HepG2 (cell line): ENCODE measurements around the gene SHBG. TPM values are rescaled to one million over a fixed set of nuclear protein-coding genes. Genes with fewer than 3 reads are reported as not detected.
A peak's percentile ranks its signal among the peaks of the same experiment; 100 is the strongest.

Experiments used
- DMAP1 ChIP-seq: IDR thresholded peaks from 2 replicates; pipeline ENCODE4 v1.6.1; 2016
- GLI4 ChIP-seq: sonication (generic); formaldehyde crosslinking; IDR thresholded peaks from 2 replicates; pipeline ENCODE4 v1.5.1; 2020; ENCODE audit warnings: missing genetic modification reagents, mild to moderate bottlenecking, moderate library complexity, borderline replicate concordance
- KLF15 ChIP-seq: sonication (generic); formaldehyde crosslinking; IDR thresholded peaks from 2 replicates; pipeline ENCODE4 v1.8.1; 2023; ENCODE audit warnings: borderline replicate concordance, mild to moderate bottlenecking, inconsistent platforms, missing genetic modification reagents, mixed read lengths
- MAFK ChIP-seq, 2 experiments: IDR thresholded peaks in 1 of 2; conservative IDR thresholded peaks in 1 of 2; 2 replicates each; pipeline ENCODE4 v1.6.1; 2011; ENCODE audit warnings: improper control_type of control experiment in 2 of 2, low read length in 2 of 2
- MBNL3 ChIP-seq: fragments of 250-450 bp; sonication (Bioruptor Pico); conservative IDR thresholded peaks from 2 replicates; pipeline ENCODE4 v1.8.0; 2022; ENCODE audit warnings: mild to moderate bottlenecking, inconsistent platforms
- NR2F2 ChIP-seq: IDR thresholded peaks from 2 replicates; pipeline ENCODE4 v1.6.1; 2012; ENCODE audit warnings: low read depth, inconsistent platforms, borderline replicate concordance
- REXO4 ChIP-seq: sonication (generic); formaldehyde crosslinking; IDR thresholded peaks from 2 replicates; pipeline ENCODE4 v1.8.0; 2022; ENCODE audit warnings: missing genetic modification reagents, mild to moderate bottlenecking, borderline replicate concordance
- ZC3H13 ChIP-seq: sonication (generic); formaldehyde crosslinking; IDR thresholded peaks from 2 replicates; pipeline ENCODE4 v1.8.1; 2023; ENCODE audit warnings: mild to moderate bottlenecking, missing genetic modification reagents, moderate library complexity
- ZFP36L1 ChIP-seq: sonication (generic); formaldehyde crosslinking; IDR thresholded peaks from 2 replicates; pipeline ENCODE4 v1.8.0; 2022; ENCODE audit warnings: mild to moderate bottlenecking, missing genetic modification reagents, moderate library complexity
- ZNF124 ChIP-seq: sonication (generic); formaldehyde crosslinking; IDR thresholded peaks from 2 replicates; pipeline ENCODE4 v1.4.0; 2020; ENCODE audit warnings: missing genetic modification reagents
- ZNF331 ChIP-seq: sonication (generic); formaldehyde crosslinking; IDR thresholded peaks from 2 replicates; pipeline ENCODE4 v1.4.0; 2020; ENCODE audit warnings: missing genetic modification reagents
- ZNF552 ChIP-seq: sonication (generic); formaldehyde crosslinking; IDR thresholded peaks from 2 replicates; pipeline ENCODE4 v1.9.0; 2022; ENCODE audit warnings: missing genetic modification reagents, mild to moderate bottlenecking, borderline replicate concordance
- ZNF674 ChIP-seq: sonication (generic); formaldehyde crosslinking; IDR thresholded peaks from 2 replicates; pipeline ENCODE4 v1.5.0; 2020; ENCODE audit warnings: low read depth, mild to moderate bottlenecking, missing genetic modification reagents
- ZNF746 ChIP-seq: sonication (generic); formaldehyde crosslinking; IDR thresholded peaks from 2 replicates; pipeline ENCODE4 v1.8.0; 2022; ENCODE audit warnings: mild to moderate bottlenecking, missing genetic modification reagents
- ZNF788 ChIP-seq: sonication (generic); formaldehyde crosslinking; IDR thresholded peaks from 2 replicates; pipeline ENCODE4 v1.5.0; 2020; ENCODE audit warnings: mild to moderate bottlenecking, missing genetic modification reagents, borderline replicate concordance
- ZZZ3 ChIP-seq: sonication (generic); formaldehyde crosslinking; IDR thresholded peaks from 2 replicates; pipeline ENCODE4 v1.4.0; 2020; ENCODE audit warnings: missing genetic modification reagents, mild to moderate bottlenecking, borderline replicate concordance
- polyA plus RNA-seq, 8 experiments: library from polyadenylated mRNA; depleted of rRNA in 3 of 8; stranded (reverse) in 7 of 8; unstranded in 1 of 8; fragments of >200 nt; fragmentation: Illumina TruSeq in 4 of 8; extraction: Trizol in 4 of 8; gene quantifications; 2 replicates each; pipeline versions ENCODE4 v1.2.1 to v1.2.3, GENCODE V29; 2011 to 2016; ENCODE audit warnings: low read depth in 4 of 8, missing spikeins in 1 of 8, mixed read lengths in 1 of 8; ENCODE audit not compliant: insufficient read depth in 1 of 8
- total RNA-seq, 5 experiments: library from RNA; depleted of rRNA; stranded (reverse); fragments of >200 nt; fragmentation: Illumina TruSeq; extraction: Trizol; gene quantifications; 2 replicates each; pipeline ENCODE4 v1.2.3, GENCODE V29; 2016; ENCODE audit warnings: low read depth in 1 of 5
- TF ChIP-seq, protein P1 (sequence below): sonication (generic); formaldehyde crosslinking; IDR thresholded peaks from 2 replicates; pipeline ENCODE4 v1.4.0; 2020; ENCODE audit warnings: missing genetic modification reagents
- TF ChIP-seq, protein P2 (sequence below): sonication (generic); formaldehyde crosslinking; IDR thresholded peaks from 2 replicates; pipeline ENCODE4 v1.9.0; 2021; ENCODE audit warnings: missing genetic modification reagents, borderline replicate concordance
- TF ChIP-seq, protein P3 (sequence below): IDR thresholded peaks from 2 replicates; pipeline ENCODE4 v1.6.1; 2018; ENCODE audit warnings: missing genetic modification reagents, mild to moderate bottlenecking, missing compliant biosample characterization
- TF ChIP-seq, protein P4 (sequence below): sonication (generic); formaldehyde crosslinking; conservative IDR thresholded peaks from 2 replicates; pipeline ENCODE4 v1.8.0; 2022; ENCODE audit warnings: missing genetic modification reagents
- TF ChIP-seq, protein P5 (sequence below): IDR thresholded peaks from 2 replicates; pipeline ENCODE4 v1.6.1; 2012; ENCODE audit warnings: low read depth, low read length, improper control_type of control experiment

SHBG gene
- total and polyA plus RNA-seq, 2 of the 13 experiments (the other 11 are each of a cell fraction or from before 2014, with no cell fraction given): 4.0 to 6.1 TPM

DNA sequence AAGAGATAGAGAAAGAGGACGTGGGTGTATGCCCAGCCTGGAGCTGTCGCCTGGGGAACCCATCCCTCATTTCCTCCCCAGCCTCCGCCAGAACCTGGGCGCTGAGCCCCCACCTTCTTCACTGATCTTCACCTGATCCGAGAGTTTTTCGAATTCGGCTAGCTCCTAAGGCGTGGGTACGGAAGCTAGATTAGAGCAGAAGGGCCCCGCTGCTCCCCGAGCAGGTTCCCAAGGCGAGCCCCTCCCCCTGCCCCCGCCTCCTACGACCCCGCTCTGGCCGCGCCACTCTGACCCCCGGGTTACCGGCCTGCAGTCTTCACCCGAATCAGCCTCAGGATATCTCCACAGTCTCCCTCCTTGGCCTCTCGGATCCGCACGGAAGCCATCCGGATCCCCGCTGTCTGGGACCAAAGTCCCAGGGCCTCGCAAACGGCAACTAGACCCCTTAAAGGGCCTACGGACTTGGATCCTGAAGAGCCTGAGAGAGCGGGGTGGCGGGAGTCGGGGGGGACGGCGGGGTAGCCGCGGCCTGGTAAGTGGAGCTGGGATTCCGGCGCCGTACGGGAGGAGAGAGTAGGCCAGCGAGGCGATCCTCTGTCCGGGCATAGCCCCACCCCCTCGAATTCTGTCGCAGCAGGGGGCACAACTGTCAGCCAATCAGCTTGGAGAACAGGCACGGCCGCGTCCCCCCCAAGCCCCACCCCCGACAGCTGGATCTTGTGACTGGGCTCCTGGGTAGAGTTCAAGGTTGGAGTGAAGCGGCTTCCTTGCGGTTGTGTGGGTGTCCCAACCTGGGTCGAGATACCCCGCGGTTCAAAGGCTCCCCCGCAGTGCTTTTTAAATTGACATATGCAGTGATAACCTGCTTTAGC, 2.4 kb upstream of the SHBG start, which contains the start of gene SAT2 (continued):
- peak; percentile 33; the same call in 1 of the 2 replicates for TF ChIP-seq ZNF331 (CRISPR knock-in tag)
- TF ChIP-seq ZNF788: peak; percentile 54; the same call in 1 of the 2 replicates
- peak; percentile 51 for TF ChIP-seq DMAP1
- no peak for TF ChIP-seq MBNL3
- no peak for TF ChIP-seq ZNF124 (CRISPR knock-in tag)
- no peak for TF ChIP-seq MAFK (conservative IDR thresholded peaks at IDR 0.05 in 1 of 2, IDR thresholded peaks at IDR 0.05 in 1 of 2; ENCODE audit: low read length in 2 of 2)
- TF ChIP-seq ZC3H13 (CRISPR knock-in tag): no peak
- TF ChIP-seq, protein P1, sequence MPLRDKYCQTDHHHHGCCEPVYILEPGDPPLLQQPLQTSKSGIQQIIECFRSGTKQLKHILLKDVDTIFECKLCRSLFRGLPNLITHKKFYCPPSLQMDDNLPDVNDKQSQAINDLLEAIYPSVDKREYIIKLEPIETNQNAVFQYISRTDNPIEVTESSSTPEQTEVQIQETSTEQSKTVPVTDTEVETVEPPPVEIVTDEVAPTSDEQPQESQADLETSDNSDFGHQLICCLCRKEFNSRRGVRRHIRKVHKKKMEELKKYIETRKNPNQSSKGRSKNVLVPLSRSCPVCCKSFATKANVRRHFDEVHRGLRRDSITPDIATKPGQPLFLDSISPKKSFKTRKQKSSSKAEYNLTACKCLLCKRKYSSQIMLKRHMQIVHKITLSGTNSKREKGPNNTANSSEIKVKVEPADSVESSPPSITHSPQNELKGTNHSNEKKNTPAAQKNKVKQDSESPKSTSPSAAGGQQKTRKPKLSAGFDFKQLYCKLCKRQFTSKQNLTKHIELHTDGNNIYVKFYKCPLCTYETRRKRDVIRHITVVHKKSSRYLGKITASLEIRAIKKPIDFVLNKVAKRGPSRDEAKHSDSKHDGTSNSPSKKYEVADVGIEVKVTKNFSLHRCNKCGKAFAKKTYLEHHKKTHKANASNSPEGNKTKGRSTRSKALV (CRISPR knock-in tag): 0 out of 2 replicates have a peak, but pooled peaks have one; percentile 59
- TF ChIP-seq REXO4 (CRISPR knock-in tag): no peak
- no peak for TF ChIP-seq GLI4 (CRISPR knock-in tag)
- TF ChIP-seq, protein P2, sequence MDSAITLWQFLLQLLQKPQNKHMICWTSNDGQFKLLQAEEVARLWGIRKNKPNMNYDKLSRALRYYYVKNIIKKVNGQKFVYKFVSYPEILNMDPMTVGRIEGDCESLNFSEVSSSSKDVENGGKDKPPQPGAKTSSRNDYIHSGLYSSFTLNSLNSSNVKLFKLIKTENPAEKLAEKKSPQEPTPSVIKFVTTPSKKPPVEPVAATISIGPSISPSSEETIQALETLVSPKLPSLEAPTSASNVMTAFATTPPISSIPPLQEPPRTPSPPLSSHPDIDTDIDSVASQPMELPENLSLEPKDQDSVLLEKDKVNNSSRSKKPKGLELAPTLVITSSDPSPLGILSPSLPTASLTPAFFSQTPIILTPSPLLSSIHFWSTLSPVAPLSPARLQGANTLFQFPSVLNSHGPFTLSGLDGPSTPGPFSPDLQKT (CRISPR knock-in tag): no peak
- no peak for TF ChIP-seq ZNF674 (CRISPR knock-in tag)
- TF ChIP-seq ZNF552 (CRISPR knock-in tag): no peak
- peak; percentile 57; the same call in 1 of the 2 replicates for TF ChIP-seq NR2F2
- TF ChIP-seq, protein P3, sequence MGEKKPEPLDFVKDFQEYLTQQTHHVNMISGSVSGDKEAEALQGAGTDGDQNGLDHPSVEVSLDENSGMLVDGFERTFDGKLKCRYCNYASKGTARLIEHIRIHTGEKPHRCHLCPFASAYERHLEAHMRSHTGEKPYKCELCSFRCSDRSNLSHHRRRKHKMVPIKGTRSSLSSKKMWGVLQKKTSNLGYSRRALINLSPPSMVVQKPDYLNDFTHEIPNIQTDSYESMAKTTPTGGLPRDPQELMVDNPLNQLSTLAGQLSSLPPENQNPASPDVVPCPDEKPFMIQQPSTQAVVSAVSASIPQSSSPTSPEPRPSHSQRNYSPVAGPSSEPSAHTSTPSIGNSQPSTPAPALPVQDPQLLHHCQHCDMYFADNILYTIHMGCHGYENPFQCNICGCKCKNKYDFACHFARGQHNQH: peak; percentile 85
- TF ChIP-seq, protein P4, sequence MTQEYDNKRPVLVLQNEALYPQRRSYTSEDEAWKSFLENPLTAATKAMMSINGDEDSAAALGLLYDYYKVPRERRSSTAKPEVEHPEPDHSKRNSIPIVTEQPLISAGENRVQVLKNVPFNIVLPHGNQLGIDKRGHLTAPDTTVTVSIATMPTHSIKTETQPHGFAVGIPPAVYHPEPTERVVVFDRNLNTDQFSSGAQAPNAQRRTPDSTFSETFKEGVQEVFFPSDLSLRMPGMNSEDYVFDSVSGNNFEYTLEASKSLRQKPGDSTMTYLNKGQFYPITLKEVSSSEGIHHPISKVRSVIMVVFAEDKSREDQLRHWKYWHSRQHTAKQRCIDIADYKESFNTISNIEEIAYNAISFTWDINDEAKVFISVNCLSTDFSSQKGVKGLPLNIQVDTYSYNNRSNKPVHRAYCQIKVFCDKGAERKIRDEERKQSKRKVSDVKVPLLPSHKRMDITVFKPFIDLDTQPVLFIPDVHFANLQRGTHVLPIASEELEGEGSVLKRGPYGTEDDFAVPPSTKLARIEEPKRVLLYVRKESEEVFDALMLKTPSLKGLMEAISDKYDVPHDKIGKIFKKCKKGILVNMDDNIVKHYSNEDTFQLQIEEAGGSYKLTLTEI (CRISPR knock-in tag): no peak
- TF ChIP-seq ZFP36L1: no peak
- TF ChIP-seq ZZZ3 (CRISPR knock-in tag): no peak
- TF ChIP-seq KLF15 (CRISPR knock-in tag): peak; percentile 59; the same call in 1 of the 2 replicates
- TF ChIP-seq, protein P5, sequence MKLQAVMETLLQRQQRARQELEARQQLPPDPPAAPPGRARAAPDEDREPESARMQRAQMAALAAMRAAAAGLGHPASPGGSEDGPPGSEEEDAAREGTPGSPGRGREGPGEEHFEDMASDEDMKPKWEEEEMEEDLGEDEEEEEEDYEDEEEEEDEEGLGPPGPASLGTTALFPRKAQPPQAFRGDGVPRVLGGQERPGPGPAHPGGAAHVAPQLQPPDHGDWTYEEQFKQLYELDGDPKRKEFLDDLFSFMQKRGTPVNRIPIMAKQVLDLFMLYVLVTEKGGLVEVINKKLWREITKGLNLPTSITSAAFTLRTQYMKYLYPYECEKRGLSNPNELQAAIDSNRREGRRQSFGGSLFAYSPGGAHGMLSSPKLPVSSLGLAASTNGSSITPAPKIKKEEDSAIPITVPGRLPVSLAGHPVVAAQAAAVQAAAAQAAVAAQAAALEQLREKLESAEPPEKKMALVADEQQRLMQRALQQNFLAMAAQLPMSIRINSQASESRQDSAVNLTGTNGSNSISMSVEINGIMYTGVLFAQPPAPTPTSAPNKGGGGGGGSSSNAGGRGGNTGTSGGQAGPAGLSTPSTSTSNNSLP: no peak; the same call in 1 of the 2 replicates
- 0 out of 2 replicates have a peak, but pooled peaks have one; percentile 32 for TF ChIP-seq ZNF746 (CRISPR knock-in tag)
